Fibroblast of lung (primary cell): Measurements from ENCODE around the gene ARHGAP6.

Experiments
- EZH2 ChIP-seq: IDR thresholded peaks from 2 replicates; pipeline ENCODE4 v1.5.1; 2012; ENCODE audit warnings: low read length, control low read depth, mild to moderate bottlenecking; ENCODE audit errors: missing control alignments
- TF ChIP-seq, protein P1 (sequence below), 2 donors: IDR thresholded peaks in 1 of 2; conservative IDR thresholded peaks in 1 of 2; 1 replicate in 1 of 2; 2 replicates in 1 of 2; pipeline ENCODE4 v1.5.1; 2011 to 2012; ENCODE audit warnings: low read length in 2 of 2, control low read depth in 1 of 2, inconsistent platforms in 1 of 2, low read depth in 1 of 2, mild to moderate bottlenecking in 1 of 2

GRCh38 chrX:11670316-11670715 lies 4.6 kb upstream of the ARHGAP6 start:
- TF ChIP-seq, protein P1, sequence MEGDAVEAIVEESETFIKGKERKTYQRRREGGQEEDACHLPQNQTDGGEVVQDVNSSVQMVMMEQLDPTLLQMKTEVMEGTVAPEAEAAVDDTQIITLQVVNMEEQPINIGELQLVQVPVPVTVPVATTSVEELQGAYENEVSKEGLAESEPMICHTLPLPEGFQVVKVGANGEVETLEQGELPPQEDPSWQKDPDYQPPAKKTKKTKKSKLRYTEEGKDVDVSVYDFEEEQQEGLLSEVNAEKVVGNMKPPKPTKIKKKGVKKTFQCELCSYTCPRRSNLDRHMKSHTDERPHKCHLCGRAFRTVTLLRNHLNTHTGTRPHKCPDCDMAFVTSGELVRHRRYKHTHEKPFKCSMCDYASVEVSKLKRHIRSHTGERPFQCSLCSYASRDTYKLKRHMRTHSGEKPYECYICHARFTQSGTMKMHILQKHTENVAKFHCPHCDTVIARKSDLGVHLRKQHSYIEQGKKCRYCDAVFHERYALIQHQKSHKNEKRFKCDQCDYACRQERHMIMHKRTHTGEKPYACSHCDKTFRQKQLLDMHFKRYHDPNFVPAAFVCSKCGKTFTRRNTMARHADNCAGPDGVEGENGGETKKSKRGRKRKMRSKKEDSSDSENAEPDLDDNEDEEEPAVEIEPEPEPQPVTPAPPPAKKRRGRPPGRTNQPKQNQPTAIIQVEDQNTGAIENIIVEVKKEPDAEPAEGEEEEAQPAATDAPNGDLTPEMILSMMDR (conservative IDR thresholded peaks at IDR 0.05 in 1 of 2, IDR thresholded peaks at IDR 0.05 in 1 of 2; ENCODE audit: low read depth in 1 of 2, low read length in 2 of 2), result no peak
- no peak for TF ChIP-seq EZH2
